NT2/D1 (cell line): ENCODE measurements around the gene PALD1.

ENCODE experiments used
- YY1 ChIP-seq: IDR thresholded peaks from 2 replicates; pipeline ENCODE4 v1.6.1; 2011; ENCODE audit not compliant: insufficient read length, insufficient read depth
- ZNF274 ChIP-seq: IDR thresholded peaks from 2 replicates; pipeline ENCODE4 v1.6.1; 2011; ENCODE audit warnings: mild to moderate bottlenecking, low read depth, low read length

DNA sequence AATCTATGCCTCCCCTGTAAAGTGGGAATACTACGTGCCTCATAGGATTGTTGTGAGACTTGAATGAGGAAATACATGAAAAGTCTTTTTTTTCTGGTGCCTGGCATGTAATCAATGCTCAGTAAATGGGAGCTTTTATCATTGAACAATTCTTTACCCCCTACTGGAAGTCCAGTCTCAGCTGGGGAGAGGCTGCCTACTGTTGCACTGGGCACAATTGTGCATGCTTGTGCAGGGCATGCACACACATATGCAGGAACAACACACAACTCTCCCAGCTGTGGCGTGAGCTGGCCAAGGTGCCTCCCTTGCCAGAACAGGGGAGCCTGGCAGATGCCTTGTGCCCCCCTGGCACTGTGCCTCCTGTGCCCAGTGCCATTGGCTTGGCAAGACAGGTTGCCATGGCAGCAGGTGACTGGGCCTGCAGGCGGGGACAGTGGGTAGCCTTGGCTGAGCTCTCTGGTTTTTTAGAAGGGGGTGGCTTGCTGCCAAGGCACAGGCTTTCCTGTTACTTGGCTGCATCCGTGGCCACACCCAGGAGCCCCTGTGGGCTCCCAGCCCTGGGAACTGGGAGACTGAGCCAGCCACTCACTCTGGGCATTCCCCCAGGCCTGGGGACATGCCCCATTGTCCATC, 16.1 kb upstream of the PALD1 start:
- no peak for TF ChIP-seq ZNF274
- no peak for TF ChIP-seq YY1
